Osteocyte (in vitro differentiated cells): ENCODE measurements around the gene RASD2. TPM values are rescaled to one million over a fixed set of nuclear protein-coding genes. Genes with fewer than 3 reads are reported as not detected.
A peak's percentile ranks its signal among the peaks of the same experiment; 100 is the strongest.

Source experiments
- DNase-seq: peaks from one replicate; pipeline ENCODE4 v3.0.0; 2021; ENCODE audit warnings: mixed read lengths; ENCODE audit not compliant: unreplicated experiment; ENCODE audit errors: extremely low spot score
- H3K27ac Mint-ChIP-seq: one replicate; pipeline ENCODE4 v1.8.0; 2021; ENCODE audit warnings: mild to moderate bottlenecking, mixed read lengths; ENCODE audit not compliant: unreplicated experiment
- H3K27me3 Mint-ChIP-seq: one replicate; pipeline ENCODE4 v1.8.0; 2021; ENCODE audit warnings: mixed read lengths; ENCODE audit not compliant: unreplicated experiment
- H3K36me3 Mint-ChIP-seq: one replicate; pipeline ENCODE4 v1.8.0; 2021; ENCODE audit warnings: mixed read lengths; ENCODE audit not compliant: unreplicated experiment
- H3K4me1 Mint-ChIP-seq: one replicate; pipeline ENCODE4 v1.8.0; 2021; ENCODE audit warnings: mixed read lengths; ENCODE audit not compliant: unreplicated experiment
- H3K4me3 Mint-ChIP-seq: one replicate; pipeline ENCODE4 v1.8.0; 2021; ENCODE audit warnings: mild to moderate bottlenecking, moderate library complexity, mixed read lengths; ENCODE audit not compliant: unreplicated experiment
- H3K9me3 Mint-ChIP-seq: one replicate; pipeline ENCODE4 v1.8.0; 2021; ENCODE audit warnings: mixed read lengths; ENCODE audit not compliant: unreplicated experiment
- CTCF ChIP-seq: fragments of 200-600 bp; sonication (generic); IDR thresholded peaks from 2 replicates; pipeline ENCODE4 v1.5.0; 2021; ENCODE audit warnings: antibody characterized with exemption, mild to moderate bottlenecking, moderate library complexity
- total RNA-seq: library from RNA; stranded (reverse); gene quantifications from 2 replicates; pipeline ENCODE4 v1.2.1, GENCODE V29; 2021

Gene RASD2
- total RNA-seq, 1 donor from 2014 or later, result not detected

DNA sequence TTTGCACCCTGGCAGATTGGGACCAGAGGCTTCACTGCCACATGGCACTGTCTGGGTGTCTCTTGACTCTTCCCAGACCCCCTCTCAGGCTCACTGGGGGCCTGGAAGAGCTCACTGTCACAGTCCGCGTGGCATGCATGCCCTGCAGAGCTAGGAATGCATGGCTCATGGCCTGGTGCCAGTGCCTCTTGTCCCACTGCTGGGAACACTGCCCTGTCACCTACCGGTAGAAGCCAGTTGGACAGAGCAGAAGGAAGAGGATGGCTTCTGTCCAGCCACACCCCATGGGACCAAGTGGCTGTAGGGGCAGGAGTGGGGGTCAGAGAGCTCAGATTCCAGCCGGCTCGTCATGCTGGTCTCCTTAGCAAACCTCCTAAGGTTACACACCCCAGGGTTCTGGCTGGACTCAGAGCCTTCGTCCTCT is 46.8 kb downstream of the RASD2 start:
- Mint-ChIP-seq H3K4me1 (peaks cover 29% of the 10 kb centered on the region), H3K9me3 (peaks cover 3% of the 10 kb centered on the region), H3K27me3 (peaks cover 2% of the 10 kb centered on the region), H3K4me3 (no peak overlapping the region), H3K27ac (peak overlapping the region; percentile 39), H3K36me3 (no peaks in the 10 kb centered on the region)
- TF ChIP-seq CTCF, result no peak
- DNase-seq, result no peak

GRCh38 chr22:35587896-35588295 is 47.3 kb downstream of the RASD2 start:
- DNase-seq, result no peak
- Mint-ChIP-seq H3K36me3 (no peaks in the 10 kb centered on the region), H3K9me3 (peaks cover 3% of the 10 kb centered on the region), H3K27ac (peak overlapping the region; percentile 39), H3K4me1 (peaks cover 32% of the 10 kb centered on the region), H3K27me3 (peaks cover 2% of the 10 kb centered on the region), H3K4me3 (no peak overlapping the region)
- TF ChIP-seq CTCF, result no peak

GRCh38 chr22:35589071-35589755 is 48.6 kb downstream of the RASD2 start:
- TF ChIP-seq CTCF, result peak; percentile 12
- H3K4me3 Mint-ChIP-seq, result no peak overlapping the region
- no peak for DNase-seq
- H3K9me3 Mint-ChIP-seq, result peaks cover 3% of the 10 kb centered on the region
- H3K36me3 Mint-ChIP-seq, result no peaks in the 10 kb centered on the region
- H3K27ac Mint-ChIP-seq, result peak overlapping the region; percentile 34
- peaks cover 30% of the 10 kb centered on the region for H3K4me1 Mint-ChIP-seq
- no peaks in the 10 kb centered on the region for H3K27me3 Mint-ChIP-seq

DNA sequence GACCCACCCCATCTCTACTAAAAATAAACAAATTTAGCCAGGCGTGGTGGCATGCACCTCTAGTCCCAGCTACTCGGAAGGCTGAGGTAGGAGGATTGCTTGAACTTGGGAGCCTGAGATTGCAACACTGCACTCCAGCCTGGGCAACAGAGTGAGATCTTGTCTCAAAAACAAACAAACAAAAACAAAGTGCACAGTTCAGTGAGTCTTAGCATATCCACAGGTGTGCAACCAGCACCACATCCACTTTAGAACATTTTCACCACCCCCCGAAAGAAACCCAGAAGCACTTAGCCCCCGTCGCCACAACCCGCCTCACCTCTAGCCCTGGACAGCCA is 49.1 kb downstream of the RASD2 start:
- peaks cover 3% of the 10 kb centered on the region for H3K9me3 Mint-ChIP-seq
- peaks cover 30% of the 10 kb centered on the region for H3K4me1 Mint-ChIP-seq
- no peak overlapping the region for H3K4me3 Mint-ChIP-seq
- H3K27me3 Mint-ChIP-seq, result no peaks in the 10 kb centered on the region
- no peak for DNase-seq
- H3K27ac Mint-ChIP-seq, result no peak overlapping the region
- no peaks in the 10 kb centered on the region for H3K36me3 Mint-ChIP-seq
- TF ChIP-seq CTCF, result no peak

GRCh38 chr22:35590634-35591295 is 50.1 kb downstream of the RASD2 start:
- H3K27ac Mint-ChIP-seq, result no peak overlapping the region
- peaks cover 3% of the 10 kb centered on the region for H3K9me3 Mint-ChIP-seq
- no peak overlapping the region for H3K4me3 Mint-ChIP-seq
- H3K27me3 Mint-ChIP-seq, result no peaks in the 10 kb centered on the region
- H3K36me3 Mint-ChIP-seq, result no peaks in the 10 kb centered on the region
- peaks cover 30% of the 10 kb centered on the region for H3K4me1 Mint-ChIP-seq
- TF ChIP-seq CTCF, result no peak
- DNase-seq, result no peak
